ENCODE results near the gene SMIM22. TPM values are rescaled to one million over a fixed set of nuclear protein-coding genes. Genes with fewer than 3 reads are reported as not detected.

Gene SMIM22
- total RNA-seq, 1 experiment from 2014 or later = 3.3 TPM

GRCh38 chr16:4814542-4815173 is 19.5 kb downstream of the SMIM22 start:
- Histone ChIP-seq H2AFZ (ENCODE audit: low read depth, low read length, poor library complexity, severe bottlenecking) (no peak overlapping the region), H3K27ac (ENCODE audit: low read depth, low read length) (no peak overlapping the region), H3K4me2 (ENCODE audit: low read length) (no peak overlapping the region), H3K9me3 (ENCODE audit: control insufficient read depth in 1 of 2, insufficient read depth in 1 of 2, low read depth in 1 of 2, low read length in 2 of 2) (no peaks in the 10 kb centered on the region), H3K4me1 (ENCODE audit: control insufficient read depth in 1 of 2, insufficient read depth in 2 of 2, low read length in 2 of 2) (no peaks in the 10 kb centered on the region), H3K27me3 (ENCODE audit: insufficient read depth, low read length) (no peaks in the 10 kb centered on the region), H3K9me2 (ENCODE audit: insufficient read depth) (no peaks in the 10 kb centered on the region), H3K36me3 (ENCODE audit: control insufficient read depth in 1 of 2, insufficient read depth in 2 of 2, low read length in 2 of 2) (peaks cover 29 to 35% of the 10 kb centered on the region in 2 experiments), H4K20me1 (ENCODE audit: insufficient read depth) (no peaks in the 10 kb centered on the region), H3K9ac (ENCODE audit: low read length) (no peak overlapping the region), H3K79me2 (ENCODE audit: insufficient read depth, low read length) (no peaks in the 10 kb centered on the region), H3K4me3 (replicated peaks in 1 of 2; ENCODE audit: low read depth in 1 of 2, low read length in 2 of 2) (no peak overlapping the region)
- ChIA-PET CTCF (no interaction called here), POLR2A (no interaction called here), RAD21 (ENCODE audit: low non-redundant PET in 1 of 2, low total read pairs in 2 of 2, uncharacterized antibody in 2 of 2, unreplicated experiment in 2 of 2) (no interaction called here)
- BruUV-seq (replicated peaks) = no TSS peak
- DNase-seq (ENCODE audit: low read depth, low spot score) (no peak), ATAC-seq (no peak)
- intact Hi-C loops (cut with micrococcal nuclease) = no loop called here
- TF ChIP-seq RAD21 (IDR thresholded peaks at IDR 0.05; ENCODE audit: low read depth) = no peak
- TF ChIP-seq, protein P1, sequence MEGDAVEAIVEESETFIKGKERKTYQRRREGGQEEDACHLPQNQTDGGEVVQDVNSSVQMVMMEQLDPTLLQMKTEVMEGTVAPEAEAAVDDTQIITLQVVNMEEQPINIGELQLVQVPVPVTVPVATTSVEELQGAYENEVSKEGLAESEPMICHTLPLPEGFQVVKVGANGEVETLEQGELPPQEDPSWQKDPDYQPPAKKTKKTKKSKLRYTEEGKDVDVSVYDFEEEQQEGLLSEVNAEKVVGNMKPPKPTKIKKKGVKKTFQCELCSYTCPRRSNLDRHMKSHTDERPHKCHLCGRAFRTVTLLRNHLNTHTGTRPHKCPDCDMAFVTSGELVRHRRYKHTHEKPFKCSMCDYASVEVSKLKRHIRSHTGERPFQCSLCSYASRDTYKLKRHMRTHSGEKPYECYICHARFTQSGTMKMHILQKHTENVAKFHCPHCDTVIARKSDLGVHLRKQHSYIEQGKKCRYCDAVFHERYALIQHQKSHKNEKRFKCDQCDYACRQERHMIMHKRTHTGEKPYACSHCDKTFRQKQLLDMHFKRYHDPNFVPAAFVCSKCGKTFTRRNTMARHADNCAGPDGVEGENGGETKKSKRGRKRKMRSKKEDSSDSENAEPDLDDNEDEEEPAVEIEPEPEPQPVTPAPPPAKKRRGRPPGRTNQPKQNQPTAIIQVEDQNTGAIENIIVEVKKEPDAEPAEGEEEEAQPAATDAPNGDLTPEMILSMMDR (IDR thresholded peaks at IDR 0.05 in 2 of 3, conservative IDR thresholded peaks at IDR 0.05 in 1 of 3; ENCODE audit: borderline replicate concordance in 1 of 3, insufficient read depth in 1 of 3, low read depth in 2 of 3, low read length in 2 of 3) = 0 out of 6 replicates have a peak, but pooled peaks of 1 of the 3 experiments have one; percentile 2

DNA sequence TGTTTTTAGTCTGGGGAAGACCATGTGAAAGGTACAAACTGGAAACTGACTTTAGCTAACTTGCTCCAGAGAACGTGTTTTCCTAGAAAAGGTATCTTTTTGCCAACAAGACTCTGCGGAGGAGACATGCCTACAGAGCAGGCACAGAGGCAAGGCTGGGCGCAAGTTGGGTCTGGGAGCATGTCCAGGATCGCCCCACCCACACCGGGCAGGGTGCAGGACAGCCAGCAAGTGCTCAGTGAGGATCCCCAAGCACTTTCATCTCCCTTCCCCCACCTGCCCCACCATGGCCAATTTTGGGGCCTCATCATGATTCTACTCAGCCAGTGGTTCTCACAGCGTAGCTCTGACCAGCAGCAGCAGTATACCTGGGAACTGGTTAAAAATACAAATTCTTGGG is 25.5 kb downstream of the SMIM22 start:
- BruUV-seq (replicated peaks) = no TSS peak
- Histone ChIP-seq H3K4me3 (replicated peaks in 1 of 2; ENCODE audit: low read depth in 1 of 2, low read length in 2 of 2) (no peak overlapping the region), H3K9me3 (ENCODE audit: control insufficient read depth in 1 of 2, insufficient read depth in 1 of 2, low read depth in 1 of 2, low read length in 2 of 2) (no peaks in the 10 kb centered on the region), H3K79me2 (ENCODE audit: insufficient read depth, low read length) (no peaks in the 10 kb centered on the region), H4K20me1 (ENCODE audit: insufficient read depth) (no peaks in the 10 kb centered on the region), H3K27ac (ENCODE audit: low read depth, low read length) (no peak overlapping the region), H3K4me2 (ENCODE audit: low read length) (no peak overlapping the region), H3K9ac (ENCODE audit: low read length) (no peak overlapping the region), H2AFZ (ENCODE audit: low read depth, low read length, poor library complexity, severe bottlenecking) (no peak overlapping the region), H3K9me2 (ENCODE audit: insufficient read depth) (no peaks in the 10 kb centered on the region), H3K36me3 (ENCODE audit: control insufficient read depth in 1 of 2, insufficient read depth in 2 of 2, low read length in 2 of 2) (peaks cover 48 to 56% of the 10 kb centered on the region in 2 experiments), H3K4me1 (ENCODE audit: control insufficient read depth in 1 of 2, insufficient read depth in 2 of 2, low read length in 2 of 2) (no peaks in the 10 kb centered on the region), H3K27me3 (ENCODE audit: insufficient read depth, low read length) (no peaks in the 10 kb centered on the region)
- intact Hi-C loops (cut with micrococcal nuclease) = no loop called here
- RAD21 ChIA-PET (ENCODE audit: low non-redundant PET in 1 of 2, low total read pairs in 2 of 2, uncharacterized antibody in 2 of 2, unreplicated experiment in 2 of 2) = no interaction called here
- ATAC-seq (no peak), DNase-seq (ENCODE audit: low read depth, low spot score) (no peak)
- TF ChIP-seq CEBPB (IDR thresholded peaks at IDR 0.05; ENCODE audit: low read depth) (no peak), SRF (IDR thresholded peaks at IDR 0.05; ENCODE audit: low read depth) (no peak), JUND (IDR thresholded peaks at IDR 0.05) (no peak), EZH2phosphoT487 (IDR thresholded peaks at IDR 0.05; ENCODE audit: borderline replicate concordance) (no peak), FOSL1 (IDR thresholded peaks at IDR 0.05; ENCODE audit: low read depth) (no peak), RAD21 (IDR thresholded peaks at IDR 0.05; ENCODE audit: low read depth) (no peak), MAX (IDR thresholded peaks at IDR 0.05) (no peak), ELF1 (IDR thresholded peaks at IDR 0.05; ENCODE audit: borderline replicate concordance, low read depth) (no peak), SIN3A (IDR thresholded peaks at IDR 0.05; ENCODE audit: low read depth) (no peak)
- TF ChIP-seq, protein P2, sequence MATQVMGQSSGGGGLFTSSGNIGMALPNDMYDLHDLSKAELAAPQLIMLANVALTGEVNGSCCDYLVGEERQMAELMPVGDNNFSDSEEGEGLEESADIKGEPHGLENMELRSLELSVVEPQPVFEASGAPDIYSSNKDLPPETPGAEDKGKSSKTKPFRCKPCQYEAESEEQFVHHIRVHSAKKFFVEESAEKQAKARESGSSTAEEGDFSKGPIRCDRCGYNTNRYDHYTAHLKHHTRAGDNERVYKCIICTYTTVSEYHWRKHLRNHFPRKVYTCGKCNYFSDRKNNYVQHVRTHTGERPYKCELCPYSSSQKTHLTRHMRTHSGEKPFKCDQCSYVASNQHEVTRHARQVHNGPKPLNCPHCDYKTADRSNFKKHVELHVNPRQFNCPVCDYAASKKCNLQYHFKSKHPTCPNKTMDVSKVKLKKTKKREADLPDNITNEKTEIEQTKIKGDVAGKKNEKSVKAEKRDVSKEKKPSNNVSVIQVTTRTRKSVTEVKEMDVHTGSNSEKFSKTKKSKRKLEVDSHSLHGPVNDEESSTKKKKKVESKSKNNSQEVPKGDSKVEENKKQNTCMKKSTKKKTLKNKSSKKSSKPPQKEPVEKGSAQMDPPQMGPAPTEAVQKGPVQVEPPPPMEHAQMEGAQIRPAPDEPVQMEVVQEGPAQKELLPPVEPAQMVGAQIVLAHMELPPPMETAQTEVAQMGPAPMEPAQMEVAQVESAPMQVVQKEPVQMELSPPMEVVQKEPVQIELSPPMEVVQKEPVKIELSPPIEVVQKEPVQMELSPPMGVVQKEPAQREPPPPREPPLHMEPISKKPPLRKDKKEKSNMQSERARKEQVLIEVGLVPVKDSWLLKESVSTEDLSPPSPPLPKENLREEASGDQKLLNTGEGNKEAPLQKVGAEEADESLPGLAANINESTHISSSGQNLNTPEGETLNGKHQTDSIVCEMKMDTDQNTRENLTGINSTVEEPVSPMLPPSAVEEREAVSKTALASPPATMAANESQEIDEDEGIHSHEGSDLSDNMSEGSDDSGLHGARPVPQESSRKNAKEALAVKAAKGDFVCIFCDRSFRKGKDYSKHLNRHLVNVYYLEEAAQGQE (IDR thresholded peaks at IDR 0.05; ENCODE audit: low read depth) = no peak
- TF ChIP-seq, protein P3, sequence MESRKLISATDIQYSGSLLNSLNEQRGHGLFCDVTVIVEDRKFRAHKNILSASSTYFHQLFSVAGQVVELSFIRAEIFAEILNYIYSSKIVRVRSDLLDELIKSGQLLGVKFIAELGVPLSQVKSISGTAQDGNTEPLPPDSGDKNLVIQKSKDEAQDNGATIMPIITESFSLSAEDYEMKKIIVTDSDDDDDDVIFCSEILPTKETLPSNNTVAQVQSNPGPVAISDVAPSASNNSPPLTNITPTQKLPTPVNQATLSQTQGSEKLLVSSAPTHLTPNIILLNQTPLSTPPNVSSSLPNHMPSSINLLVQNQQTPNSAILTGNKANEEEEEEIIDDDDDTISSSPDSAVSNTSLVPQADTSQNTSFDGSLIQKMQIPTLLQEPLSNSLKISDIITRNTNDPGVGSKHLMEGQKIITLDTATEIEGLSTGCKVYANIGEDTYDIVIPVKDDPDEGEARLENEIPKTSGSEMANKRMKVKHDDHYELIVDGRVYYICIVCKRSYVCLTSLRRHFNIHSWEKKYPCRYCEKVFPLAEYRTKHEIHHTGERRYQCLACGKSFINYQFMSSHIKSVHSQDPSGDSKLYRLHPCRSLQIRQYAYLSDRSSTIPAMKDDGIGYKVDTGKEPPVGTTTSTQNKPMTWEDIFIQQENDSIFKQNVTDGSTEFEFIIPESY (IDR thresholded peaks at IDR 0.05; ENCODE audit: extremely low read depth, insufficient replicate concordance, low read length) = no peak
- CTCF ChIA-PET = no interaction called here
- POLR2A ChIA-PET = no interaction called here
